Stimulated activated CD8-positive, alpha-beta memory T cell treated with anti-CD3 and anti-CD28 coated beads, Interleukin-2, amount 100 ng/mL, for 1 hour (primary cell): ENCODE results near the gene CHST2.

Experiments
- DNase-seq, 2 donors: peaks; one replicate each; pipeline ENCODE4 v3.0.0-alpha.2; 2020; ENCODE audit warnings: low read depth in 2 of 2

The CHST2 gene

GRCh38 chr3:143166376-143166775, 46.8 kb downstream of the CHST2 start:
- no peak for DNase-seq

- no peak for DNase-seq
Measured at GRCh38 chr3:143167969-143168854, 48.6 kb downstream of the CHST2 start.

GRCh38 chr3:143168855-143169192, 49.3 kb downstream of the CHST2 start:
- no peak for DNase-seq

- DNase-seq: no peak
Measured at GRCh38 chr3:143170074-143170473, 50.5 kb downstream of the CHST2 start.

- no peak for DNase-seq
Measured at GRCh38 chr3:143170676-143171075, 51.1 kb downstream of the CHST2 start.

- no peak for DNase-seq
Measured at GRCh38 chr3:143171141-143171980, 51.8 kb downstream of the CHST2 start.

GRCh38 chr3:143172062-143172794, 52.7 kb downstream of the CHST2 start:
- DNase-seq: no peak

- no peak for DNase-seq
Measured at GRCh38 chr3:143172795-143173145, 53.2 kb downstream of the CHST2 start.

- DNase-seq: no peak
Measured at GRCh38 chr3:143173242-143173641, 53.7 kb downstream of the CHST2 start.
